DMS153 treated with DMSO at 0.1 percent for 48 hours (cell line): ENCODE data around the gene LARP4B.
"Not testable (repeated sequence)": the region's sequence is repeated elsewhere in the genome, so short reads cannot be mapped to it uniquely, and the experiment has no call there.

Source experiments
- DNase-seq: peaks from one replicate; lab custom pipeline; 2025; ENCODE audit not compliant: unreplicated experiment; lab: John Stamatoyannopoulos, UW

LARP4B gene

DNA sequence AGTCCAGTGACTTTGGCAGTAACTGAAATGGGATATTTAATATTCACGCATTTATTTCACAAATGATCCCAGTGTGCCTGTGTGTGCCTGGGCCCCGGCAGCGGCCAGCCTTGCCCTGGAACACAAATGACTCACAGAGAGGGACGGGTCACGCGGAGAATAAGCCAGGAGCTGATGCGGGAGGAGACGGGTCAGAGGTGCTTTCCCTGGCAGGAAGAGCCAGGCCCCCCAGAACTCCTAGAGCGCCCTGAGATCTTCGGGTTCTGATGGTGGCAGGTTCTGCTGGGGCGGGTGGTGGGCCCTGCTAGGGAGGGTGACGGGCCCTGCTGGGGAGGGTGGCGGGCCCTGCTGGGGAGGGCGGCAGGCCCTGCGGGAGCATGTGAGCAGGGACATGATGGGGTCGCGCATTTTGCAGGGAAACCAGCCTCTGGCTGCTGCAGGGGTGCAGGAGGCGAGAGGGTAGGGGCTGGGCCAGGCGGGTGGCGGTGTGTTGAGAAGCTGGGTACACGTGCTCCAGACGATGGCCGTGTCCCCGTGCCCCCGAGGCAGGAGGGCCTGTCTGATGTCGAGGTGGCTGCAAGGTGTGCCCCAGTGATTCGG lies 157.8 kb downstream of the LARP4B start:
- DNase-seq, result no peak

DNA sequence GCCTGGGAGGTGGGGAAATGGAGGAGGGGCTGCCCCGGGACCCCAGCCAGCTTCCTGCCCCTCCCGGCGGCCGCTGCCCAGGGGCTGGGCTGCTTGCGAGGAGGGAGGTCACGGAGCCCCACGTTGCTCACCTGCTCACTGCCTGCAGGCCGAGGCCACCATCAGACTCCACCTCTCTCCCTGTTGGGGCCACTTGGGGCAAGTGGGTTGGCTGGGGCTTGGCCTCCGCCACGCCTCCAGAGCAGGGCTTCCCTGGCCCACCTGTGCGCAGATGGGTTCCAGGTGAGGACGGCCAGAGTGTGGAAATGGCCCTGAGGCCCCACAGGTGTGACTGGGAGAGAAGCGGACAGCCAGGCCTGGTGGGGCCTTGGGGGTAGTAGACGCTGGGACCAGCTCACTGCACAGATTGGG lies 159.3 kb downstream of the LARP4B start:
- no peak for DNase-seq

DNA sequence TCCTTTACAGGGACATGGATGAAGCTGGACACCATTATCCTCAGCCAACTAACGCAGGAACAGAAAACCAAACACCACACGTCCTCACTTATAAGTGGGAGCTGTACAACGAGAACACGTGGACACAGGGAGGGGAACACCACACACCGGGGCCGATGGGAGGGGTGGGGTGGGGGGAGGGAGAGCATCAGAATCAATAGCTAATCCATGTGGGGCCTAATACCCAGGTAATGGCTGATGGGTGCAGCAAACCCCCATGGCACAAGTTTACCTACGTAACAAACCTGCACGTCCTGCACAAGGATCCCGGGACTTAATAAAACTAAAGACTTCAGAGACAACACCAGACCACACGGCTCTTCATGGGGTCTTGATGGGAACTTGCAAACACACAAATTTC lies 159.9 kb downstream of the LARP4B start:
- no peak for DNase-seq

DNA sequence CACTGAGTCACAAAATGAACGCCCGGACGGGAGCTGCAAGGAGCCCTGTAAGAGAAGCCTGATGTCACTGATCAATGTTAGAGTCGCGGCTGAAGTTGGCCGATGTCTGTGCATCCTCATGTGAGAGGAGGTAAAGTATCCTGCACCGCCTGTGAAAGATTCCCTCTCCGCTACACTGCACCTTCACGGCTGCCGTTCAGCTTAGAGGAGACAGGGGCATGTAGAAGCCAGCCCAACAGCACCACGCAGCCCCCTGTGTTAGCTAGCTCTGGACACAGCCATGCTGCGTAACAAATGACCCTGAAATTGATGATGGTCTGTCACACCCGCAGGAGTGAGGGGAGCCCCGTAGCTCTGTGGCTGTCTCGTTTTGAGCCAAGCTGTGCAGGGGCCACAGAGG lies 160.5 kb downstream of the LARP4B start:
- no peak for DNase-seq

DNA sequence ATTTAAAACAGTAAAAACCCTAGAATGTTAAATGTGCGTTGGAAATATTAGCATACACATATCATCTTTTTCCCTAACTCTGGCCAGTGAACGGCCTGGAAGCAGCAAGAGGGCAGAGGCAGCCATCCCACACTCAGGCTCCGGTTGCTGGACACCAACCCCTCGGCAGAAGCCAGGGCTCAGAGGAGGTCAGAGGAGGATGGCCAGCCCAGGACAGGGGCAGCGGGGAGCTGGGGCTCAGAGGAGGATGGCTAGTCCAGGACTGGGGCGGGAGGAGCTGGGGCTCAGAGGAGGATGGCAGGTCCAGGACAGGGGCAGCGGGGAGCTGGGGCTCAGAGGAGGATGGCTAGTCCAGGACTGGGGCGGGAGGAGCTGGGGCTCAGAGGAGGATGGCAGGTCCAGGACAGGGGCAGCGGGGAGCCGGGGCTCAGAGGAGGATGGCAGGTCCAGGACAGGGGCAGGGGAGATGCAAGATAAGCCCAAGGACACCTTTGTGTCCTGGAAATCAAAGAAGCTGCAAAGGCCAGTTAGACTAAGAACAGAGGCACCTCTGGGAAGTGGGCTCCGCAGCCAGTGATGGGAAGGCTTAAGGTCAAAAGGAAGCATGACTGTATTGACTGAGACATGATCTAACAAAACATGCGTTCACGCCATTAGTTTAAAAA lies 161.3 kb downstream of the LARP4B start:
- not testable (repeated sequence) for DNase-seq

DNA sequence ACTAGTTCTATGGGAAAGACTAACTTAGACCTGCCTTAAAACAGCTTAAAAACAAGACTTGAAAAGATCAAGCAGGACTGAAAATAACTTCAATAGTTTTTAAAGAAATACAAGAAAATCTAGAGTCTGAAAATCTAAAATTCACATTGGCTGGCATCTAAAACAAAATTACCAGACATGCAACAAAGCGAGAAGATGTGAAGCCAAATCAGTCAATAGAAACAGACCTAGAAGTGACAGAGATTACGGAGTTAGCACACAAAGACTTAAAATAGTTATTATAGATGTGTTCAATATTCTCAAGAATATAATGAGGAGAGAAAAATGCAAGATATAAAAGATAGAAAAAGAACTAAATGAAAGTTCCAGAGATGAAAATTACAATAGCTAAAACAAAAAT lies 163.7 kb downstream of the LARP4B start:
- no peak for DNase-seq

DNA sequence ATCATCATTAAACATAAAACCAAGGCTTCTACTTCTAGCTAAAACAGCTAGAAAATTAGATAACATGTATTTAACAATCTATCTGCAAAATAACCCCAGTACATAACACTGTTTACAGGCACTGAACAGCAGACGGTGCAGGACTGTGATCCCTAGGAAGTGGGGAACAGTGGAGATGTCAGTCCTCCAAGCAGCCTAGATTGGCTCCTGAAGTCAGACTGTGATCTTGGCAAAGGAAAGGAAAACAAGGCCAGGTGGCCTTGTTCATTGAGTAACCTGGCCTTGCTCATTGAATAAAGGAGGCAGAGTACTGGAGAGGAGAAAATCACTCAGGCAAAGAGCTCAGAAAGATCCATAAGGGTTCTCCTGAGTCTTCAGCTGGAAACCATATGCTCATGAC lies 164.3 kb downstream of the LARP4B start:
- DNase-seq, result no peak

DNA sequence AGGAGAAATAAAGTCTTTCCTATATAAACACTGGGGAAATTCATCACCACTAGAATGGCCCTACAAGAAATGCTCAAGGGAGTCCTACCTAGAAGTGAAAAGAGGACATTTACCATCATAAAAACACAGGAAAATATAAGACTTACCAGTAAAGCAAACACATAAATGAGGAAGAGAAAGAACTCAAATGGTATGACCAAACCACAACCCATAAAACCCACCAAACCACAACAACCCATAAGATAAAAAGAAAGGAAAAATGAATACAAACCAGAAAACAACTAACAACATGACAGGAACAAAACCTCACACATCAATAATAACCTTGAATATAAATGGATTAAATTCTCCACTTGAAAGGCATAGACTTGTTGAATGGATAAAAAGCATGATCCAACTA lies 170.1 kb downstream of the LARP4B start:
- DNase-seq, result no peak

DNA sequence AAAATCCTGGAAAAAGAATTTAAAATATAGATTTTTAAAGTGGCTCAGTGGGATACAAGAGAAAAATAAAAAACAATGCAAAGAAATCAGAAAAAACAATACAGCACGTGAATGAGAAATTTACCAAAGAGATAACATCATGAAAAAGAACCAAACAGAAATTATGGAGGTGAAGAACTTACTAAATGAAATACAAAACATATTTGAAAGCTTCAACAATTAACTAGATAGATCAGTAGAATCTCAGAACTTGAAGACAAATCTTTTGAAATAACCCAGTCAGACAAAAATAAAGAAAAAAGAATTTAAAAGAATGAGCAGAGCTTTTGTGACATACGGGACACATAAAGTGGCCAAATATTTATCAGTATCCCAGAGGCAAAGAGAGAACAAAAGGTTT lies 170.9 kb downstream of the LARP4B start:
- no peak for DNase-seq

DNA sequence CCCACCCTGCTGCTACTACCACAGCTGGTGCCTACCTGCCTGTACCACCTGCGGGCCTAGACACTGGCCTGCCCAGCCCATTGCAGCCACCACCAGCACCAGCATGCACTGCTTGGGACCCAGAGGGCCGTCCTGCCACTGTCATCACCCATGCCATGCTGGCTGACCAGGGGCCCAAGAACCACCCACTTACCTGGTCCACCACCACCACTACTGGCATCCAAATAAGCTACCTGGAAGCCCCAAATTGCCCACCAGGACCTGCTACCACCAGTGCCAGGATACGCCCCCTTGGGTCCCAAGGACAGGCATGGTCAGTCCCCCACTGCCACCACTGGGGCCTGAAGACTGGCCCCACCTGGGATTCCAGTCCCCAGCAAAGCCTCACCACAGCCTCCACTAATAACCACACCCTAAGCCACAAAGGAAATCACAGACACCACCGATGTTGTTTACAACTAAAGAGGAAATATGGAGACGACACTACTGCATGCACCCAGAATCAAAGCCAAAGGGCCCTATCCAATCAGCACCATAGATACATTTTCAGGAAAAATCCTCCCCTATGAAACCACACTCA lies 171.5 kb downstream of the LARP4B start:
- DNase-seq, result no peak
